Left ventricle myocardium inferior (tissue), 1 donor: ENCODE data around the gene RERE. TPM values are rescaled to one million over a fixed set of nuclear protein-coding genes. Genes with fewer than 3 reads are reported as not detected.
"Not testable (repeated sequence)": the region's sequence is repeated elsewhere in the genome, so short reads cannot be mapped to it uniquely, and the experiment has no call there.

Experiments used
- DNase-seq: peaks from one replicate; pipeline ENCODE4 v3.0.0-alpha.2; 2020
- H3K27ac ChIP-seq: fragments of 200-600 bp; replicated peaks from 2 replicates; pipeline ENCODE4 v1.8.0; 2021
- H3K27me3 ChIP-seq: fragments of 200-600 bp; 2 replicates; pipeline ENCODE4 v1.8.0; 2021; ENCODE audit warnings: low read depth
- H3K36me3 ChIP-seq: fragments of 200-600 bp; 2 replicates; pipeline ENCODE4 v1.8.0; 2021
- H3K4me1 ChIP-seq: fragments of 200-600 bp; 2 replicates; pipeline ENCODE4 v1.8.0; 2021
- H3K4me3 ChIP-seq: fragments of 200-600 bp; 2 replicates; pipeline ENCODE4 v1.8.0; 2021; ENCODE audit warnings: mild to moderate bottlenecking, moderate library complexity
- H3K9me3 ChIP-seq: fragments of 200-600 bp; replicated peaks from 2 replicates; pipeline ENCODE4 v1.8.0; 2021
- intact Hi-C: fragments of 100-400 bp; cut with micrococcal nuclease; formaldehyde crosslinking; loops from one replicate; pipeline ENCODE4 v1.11.0; 2022
- total RNA-seq: library from RNA; stranded (reverse); fragmentation: NEBNext Ultra II Directional; extraction: Animal tissue kit (Norgen Biotek cat#: 25700); gene quantifications from one replicate; pipeline ENCODE4 v1.2.1, GENCODE V29; 2021
- TF ChIP-seq, protein P1 (sequence below): fragments of 200-600 bp; IDR thresholded peaks from 2 replicates; pipeline ENCODE4 v1.8.0; 2021; ENCODE audit warnings: antibody characterized with exemption, mild to moderate bottlenecking, borderline replicate concordance
- donor health status: DM: no; HTN: yes; CAD: no; lungs with severe emphysema.

The RERE gene
- total RNA-seq, 1 donor from 2014 or later = 141 TPM

DNA sequence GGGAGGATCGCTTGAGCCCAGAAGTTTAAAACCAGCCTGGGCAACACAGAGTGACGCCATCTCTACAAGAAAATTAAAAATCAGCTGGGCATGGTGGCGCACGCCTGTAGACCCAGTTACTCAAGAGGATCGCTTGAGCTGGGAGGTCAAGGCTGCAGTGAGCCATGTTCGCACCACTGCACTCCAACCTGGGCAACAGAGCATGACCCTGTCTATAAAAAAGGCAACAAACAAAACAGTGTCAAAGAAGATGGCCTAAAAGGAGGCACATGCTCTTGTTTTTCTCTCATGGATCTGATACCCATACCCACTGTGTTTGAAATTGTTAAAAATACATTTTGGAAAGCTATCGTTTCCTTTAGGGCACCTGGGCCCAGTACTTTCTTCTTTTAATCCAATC lies 307.9 kb downstream of the RERE start:
- intact Hi-C loops = no loop called here
- no peaks in the 10 kb centered on the region for H3K9me3 ChIP-seq
- peak overlapping the region; percentile 62 for H3K27ac ChIP-seq
- H3K4me3 ChIP-seq = no peak overlapping the region
- H3K36me3 ChIP-seq = peaks cover 5% of the 10 kb centered on the region
- peaks cover 34% of the 10 kb centered on the region for H3K4me1 ChIP-seq
- no peak for DNase-seq
- no peaks in the 10 kb centered on the region for H3K27me3 ChIP-seq
- TF ChIP-seq, protein P1, sequence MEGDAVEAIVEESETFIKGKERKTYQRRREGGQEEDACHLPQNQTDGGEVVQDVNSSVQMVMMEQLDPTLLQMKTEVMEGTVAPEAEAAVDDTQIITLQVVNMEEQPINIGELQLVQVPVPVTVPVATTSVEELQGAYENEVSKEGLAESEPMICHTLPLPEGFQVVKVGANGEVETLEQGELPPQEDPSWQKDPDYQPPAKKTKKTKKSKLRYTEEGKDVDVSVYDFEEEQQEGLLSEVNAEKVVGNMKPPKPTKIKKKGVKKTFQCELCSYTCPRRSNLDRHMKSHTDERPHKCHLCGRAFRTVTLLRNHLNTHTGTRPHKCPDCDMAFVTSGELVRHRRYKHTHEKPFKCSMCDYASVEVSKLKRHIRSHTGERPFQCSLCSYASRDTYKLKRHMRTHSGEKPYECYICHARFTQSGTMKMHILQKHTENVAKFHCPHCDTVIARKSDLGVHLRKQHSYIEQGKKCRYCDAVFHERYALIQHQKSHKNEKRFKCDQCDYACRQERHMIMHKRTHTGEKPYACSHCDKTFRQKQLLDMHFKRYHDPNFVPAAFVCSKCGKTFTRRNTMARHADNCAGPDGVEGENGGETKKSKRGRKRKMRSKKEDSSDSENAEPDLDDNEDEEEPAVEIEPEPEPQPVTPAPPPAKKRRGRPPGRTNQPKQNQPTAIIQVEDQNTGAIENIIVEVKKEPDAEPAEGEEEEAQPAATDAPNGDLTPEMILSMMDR = no peak

DNA sequence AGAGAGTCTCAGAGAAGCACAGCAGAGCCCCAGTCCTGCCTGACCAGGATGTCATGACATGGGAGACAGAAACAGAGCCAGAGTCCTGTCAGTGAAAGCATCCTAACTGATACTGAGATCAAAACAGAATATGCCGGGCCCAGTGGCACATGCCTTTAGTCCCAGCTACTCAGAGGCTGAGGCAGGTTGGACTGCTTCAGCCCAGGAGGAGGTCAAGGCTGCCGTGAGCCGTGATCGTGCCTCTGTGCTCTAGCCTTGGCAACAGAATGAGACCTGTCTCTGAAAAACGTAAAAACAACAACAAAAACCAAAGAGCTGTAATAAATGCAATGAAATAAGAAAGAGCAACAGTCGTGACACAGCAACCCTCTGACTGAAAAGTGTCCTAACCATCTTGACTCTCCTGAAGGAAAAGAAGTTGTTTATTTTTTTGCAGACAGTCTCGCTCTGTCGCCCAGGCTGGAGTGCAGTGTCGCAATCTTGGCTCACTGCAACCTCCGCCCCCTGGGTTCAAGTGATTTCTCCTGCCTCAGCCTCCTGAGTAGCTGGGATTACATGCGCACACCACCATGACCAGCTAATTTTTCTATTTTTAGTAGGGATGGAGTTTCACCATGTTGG lies 310.3 kb downstream of the RERE start:
- Histone ChIP-seq H3K4me1 (peaks cover 41% of the 10 kb centered on the region), H3K27ac (no peak overlapping the region), H3K4me3 (no peak overlapping the region), H3K27me3 (no peaks in the 10 kb centered on the region), H3K9me3 (no peaks in the 10 kb centered on the region), H3K36me3 (peaks cover 5% of the 10 kb centered on the region)
- intact Hi-C loops = no loop called here
- DNase-seq = no peak
- TF ChIP-seq, protein P1 = no peak

DNA sequence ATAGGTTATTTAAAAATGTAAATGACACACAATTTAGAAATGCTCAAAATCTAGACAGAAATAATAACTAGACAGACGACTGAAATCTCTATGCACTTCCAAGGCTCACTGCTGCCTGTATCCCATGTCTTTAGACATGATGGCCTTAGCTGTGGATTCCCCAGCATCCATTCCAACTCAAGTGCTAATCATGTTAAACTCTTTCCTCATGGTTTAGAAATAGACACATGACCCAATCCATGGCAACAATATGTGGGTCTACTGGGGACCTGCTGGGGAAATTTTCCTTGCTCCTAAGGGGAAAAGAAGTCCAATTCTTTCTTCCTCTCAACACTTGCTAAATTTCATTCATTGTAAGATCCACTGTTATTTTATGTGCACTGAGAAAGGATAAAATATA lies 311.0 kb downstream of the RERE start:
- TF ChIP-seq, protein P1 = no peak
- Histone ChIP-seq H3K9me3 (no peaks in the 10 kb centered on the region), H3K4me1 (peaks cover 38% of the 10 kb centered on the region), H3K4me3 (no peak overlapping the region), H3K27ac (no peak overlapping the region), H3K36me3 (peaks cover 5% of the 10 kb centered on the region), H3K27me3 (no peaks in the 10 kb centered on the region)
- no peak for DNase-seq
- intact Hi-C loops = no loop called here

DNA sequence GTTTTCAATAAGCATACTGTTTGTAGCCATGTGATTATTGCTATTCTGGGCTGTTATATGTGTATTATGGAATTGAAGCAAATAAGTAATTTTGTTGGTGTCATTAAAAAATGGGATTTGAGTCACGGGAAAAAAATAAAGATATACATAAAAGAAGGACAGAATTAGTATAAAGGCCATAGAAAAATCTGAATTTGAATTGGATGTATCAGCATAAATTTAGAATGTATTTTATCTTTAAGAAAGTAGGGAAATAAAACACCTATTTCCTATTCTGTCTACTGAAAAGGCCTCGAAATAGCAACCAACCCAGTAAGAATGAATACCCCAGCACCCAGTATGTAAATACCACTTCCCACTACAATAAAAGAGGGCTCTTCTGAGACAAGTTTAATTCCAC lies 313.6 kb downstream of the RERE start:
- no peak for DNase-seq
- Histone ChIP-seq H3K36me3 (peaks cover 5% of the 10 kb centered on the region), H3K27ac (no peak overlapping the region), H3K4me3 (no peak overlapping the region), H3K9me3 (no peaks in the 10 kb centered on the region), H3K27me3 (no peaks in the 10 kb centered on the region), H3K4me1 (peaks cover 16% of the 10 kb centered on the region)
- TF ChIP-seq, protein P1 = no peak
- intact Hi-C loops = no loop called here

DNA sequence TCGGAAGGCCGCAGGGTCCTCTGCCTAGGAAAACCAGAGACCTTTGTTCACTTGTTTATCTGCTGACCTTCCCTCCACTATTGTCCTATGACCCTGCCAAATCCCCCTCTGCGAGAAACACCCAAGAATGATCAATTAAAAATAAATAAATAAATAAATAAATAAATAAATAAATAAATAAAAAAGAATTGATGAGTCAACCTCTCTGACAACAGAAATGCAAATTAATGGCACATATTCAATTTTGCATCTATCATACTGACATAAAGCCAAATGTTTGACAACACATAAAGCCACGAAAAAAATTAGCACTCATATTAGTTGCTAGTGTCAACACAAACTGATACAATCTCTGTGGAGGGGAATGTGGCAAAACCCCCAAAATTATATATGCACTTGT lies 314.5 kb downstream of the RERE start:
- H3K9me3 ChIP-seq, H3K27me3 ChIP-seq, H3K4me3 ChIP-seq, DNase-seq, H3K27ac ChIP-seq, intact Hi-C loops, H3K36me3 ChIP-seq: not testable (repeated sequence)
- peaks cover 18% of the 10 kb centered on the region for H3K4me1 ChIP-seq

DNA sequence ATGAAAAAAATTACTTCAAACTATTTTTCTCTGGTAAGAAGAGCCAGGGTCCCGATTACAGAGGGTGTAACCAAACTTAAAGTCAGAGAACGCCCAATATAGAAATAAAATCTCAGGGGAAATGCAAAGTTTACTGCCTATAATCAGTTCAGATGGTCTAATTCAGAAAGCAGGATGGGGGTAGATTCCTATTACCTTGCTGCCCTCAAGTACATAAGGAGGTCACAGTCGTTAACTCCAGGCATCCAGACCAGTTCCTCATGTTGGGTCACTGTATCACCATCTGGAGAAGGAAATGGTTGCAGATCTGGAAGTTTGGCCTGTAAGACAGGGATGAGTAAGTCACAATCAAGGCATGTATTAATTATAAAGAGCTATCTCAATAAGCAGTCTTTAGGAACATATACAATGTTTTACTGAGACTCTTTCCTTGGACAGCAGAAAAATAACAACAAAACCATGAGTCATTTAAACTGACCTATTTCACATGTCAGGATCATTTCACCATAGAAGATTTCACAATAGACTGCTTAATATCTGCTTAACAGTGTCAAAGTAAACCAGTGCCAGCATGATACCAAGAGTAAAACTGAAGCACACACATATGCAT lies 320.1 kb downstream of the RERE start:
- peaks cover 34% of the 10 kb centered on the region for H3K36me3 ChIP-seq

More for the DNA sequence above, 320.1 kb downstream of the RERE start:
- DNase-seq = no peak
- H3K4me1 ChIP-seq = peaks cover 41% of the 10 kb centered on the region
- H3K27ac ChIP-seq = peak overlapping the region; percentile 62
- no peaks in the 10 kb centered on the region for H3K9me3 ChIP-seq
- intact Hi-C loops = no loop called here
- TF ChIP-seq, protein P1 = no peak
- no peaks in the 10 kb centered on the region for H3K27me3 ChIP-seq
- H3K4me3 ChIP-seq = no peak overlapping the region
